DMS153 treated with DMSO at 0.1 percent for 48 hours (cell line): Measurements from ENCODE around the gene RASSF5.

Experiments
- DNase-seq: peaks from one replicate; lab custom pipeline; 2025; ENCODE audit not compliant: unreplicated experiment; lab: John Stamatoyannopoulos, UW

The RASSF5 gene

DNA sequence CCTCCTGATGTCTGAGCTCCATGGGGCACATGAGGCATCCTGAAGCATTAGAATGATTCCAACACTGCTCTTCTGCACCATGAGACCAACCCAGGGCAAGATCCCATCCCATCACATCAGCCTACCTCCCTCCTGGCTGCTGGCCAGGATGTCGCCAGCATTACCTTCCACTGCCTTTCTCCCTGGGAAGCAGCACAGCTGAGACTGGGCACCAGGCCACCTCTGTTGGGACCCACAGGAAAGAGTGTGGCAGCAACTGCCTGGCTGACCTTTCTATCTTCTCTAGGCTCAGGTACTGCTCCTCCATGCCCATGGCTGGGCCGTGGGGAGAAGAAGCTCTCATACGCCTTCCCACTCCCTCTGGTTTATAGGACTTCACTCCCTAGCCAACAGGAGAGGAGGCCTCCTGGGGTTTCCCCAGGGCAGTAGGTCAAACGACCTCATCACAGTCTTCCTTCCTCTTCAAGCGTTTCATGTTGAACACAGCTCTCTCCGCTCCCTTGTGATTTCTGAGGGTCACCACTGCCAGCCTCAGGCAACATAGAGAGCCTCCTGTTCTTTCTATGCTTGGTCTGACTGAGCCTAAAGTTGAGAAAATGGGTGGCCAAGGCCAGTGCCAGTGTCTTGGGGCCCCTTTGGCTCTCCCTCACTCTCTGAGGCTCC, 11.1 kb upstream of the RASSF5 start:
- DNase-seq = peak; percentile 24

DNA sequence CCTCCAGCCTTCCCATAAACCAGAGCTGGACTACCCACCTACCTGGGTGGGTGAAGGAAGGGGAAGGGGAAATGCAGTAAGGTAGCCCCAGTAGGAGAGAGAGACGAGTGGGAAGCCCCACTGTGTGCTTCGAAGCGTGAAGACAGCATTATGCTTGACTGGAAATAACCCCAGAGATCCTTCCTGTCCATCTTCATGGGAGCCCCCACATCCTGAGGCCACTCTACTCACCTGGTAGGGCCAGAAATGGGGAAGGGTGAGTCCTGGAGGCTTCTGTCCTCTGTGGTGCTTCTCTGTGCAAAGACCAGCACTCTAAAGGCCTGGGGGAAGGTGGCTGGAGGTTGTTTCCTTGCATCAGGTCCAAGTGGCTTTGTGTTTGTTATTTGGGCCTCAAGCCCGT, 10.0 kb upstream of the RASSF5 start:
- DNase-seq = no peak

DNA sequence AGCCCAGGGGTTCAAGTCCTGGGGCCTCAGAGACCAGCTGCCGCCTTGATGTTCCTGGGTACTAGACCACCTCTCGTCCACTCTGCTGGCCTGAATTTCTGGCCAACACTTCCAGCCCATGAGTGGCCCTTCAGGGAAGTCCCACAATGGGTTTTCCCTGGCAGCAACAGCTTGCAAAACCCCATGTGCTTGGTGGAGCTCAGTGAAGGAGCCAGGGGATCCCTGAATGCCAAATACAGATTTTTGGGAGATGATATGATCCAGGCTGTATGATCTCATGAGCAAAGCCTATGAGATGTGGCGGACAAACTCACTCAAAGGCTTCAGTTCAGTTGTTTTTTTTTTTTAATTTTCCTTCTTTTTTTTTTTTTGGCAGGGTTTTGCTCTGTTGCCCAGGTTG, 9.6 kb upstream of the RASSF5 start:
- no peak for DNase-seq

DNA sequence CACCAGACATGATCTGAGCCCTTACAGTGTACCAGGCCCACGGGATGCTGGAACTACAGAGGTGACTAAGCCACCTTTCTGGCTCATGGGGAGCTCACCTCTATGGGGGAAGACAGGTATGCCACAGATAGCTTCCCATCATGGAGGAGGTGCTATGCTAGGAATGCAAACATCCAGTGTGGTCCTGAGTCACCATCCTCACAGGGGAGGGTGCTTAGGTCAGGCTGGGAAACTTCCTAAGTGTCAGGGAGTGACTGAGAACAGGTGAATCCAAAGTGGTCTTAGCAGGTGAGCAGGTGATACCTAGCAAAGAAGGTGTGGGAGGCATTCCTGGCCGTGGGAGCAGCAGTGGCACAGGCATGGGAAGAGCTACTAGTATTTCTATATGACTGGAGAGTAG, 8.6 kb upstream of the RASSF5 start:
- no peak for DNase-seq

DNA sequence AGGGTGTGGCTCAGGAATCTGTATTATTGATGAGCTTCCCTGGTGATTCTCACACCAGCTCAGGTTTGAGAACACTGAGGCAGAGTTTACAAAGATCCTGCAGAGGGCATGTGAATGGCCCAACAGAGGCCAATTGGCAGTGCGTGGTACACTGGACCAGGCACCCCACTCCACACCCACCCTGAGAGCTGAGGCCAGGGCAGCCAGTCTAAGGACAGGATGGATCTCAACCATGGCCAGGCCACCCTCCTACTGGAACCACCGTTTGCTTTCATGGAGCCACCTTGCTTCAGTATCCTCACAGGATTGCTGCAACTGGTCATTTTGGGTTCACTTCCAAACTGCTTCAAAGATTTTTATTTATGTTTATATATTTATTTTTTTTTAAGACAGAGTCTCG, 7.3 kb upstream of the RASSF5 start:
- DNase-seq = no peak

DNA sequence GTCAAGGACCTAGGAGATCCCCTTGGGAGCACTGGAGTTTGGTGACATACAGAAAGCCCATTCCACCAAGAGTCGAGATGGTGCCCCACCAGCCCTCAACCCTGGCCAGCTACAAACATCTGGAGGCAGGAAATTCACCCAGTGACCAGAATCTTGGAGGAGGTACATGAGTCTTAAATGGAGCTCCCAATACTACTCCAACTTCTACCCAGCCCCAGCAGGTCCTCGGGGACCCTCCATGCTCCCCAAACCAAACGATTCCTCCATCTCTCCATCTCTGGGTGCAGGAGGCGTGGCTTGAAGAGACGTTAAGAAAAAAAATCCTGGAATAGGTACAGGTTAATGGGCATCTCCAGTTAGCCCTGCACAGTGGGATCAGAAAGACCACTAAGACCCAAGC, 5.5 kb upstream of the RASSF5 start:
- no peak for DNase-seq

DNA sequence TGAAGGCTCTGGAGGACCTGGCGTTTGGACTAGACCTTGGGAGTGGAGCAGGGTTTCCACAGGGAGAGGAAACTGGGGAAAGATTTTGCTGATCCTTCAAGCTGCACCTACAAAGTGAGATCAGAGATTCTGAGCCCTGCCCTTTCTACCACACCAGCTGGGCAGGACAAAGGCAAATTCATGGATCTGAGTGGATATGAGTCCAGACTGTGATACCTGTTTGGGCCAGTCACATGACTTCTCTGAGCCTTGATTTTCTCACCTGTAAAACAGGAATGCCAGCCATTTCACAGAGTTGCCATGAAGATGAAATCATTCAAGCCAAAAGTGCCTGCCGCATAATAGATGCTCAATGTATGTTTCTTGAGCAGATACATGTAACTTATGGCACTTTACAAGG, 4.9 kb upstream of the RASSF5 start:
- no peak for DNase-seq

DNA sequence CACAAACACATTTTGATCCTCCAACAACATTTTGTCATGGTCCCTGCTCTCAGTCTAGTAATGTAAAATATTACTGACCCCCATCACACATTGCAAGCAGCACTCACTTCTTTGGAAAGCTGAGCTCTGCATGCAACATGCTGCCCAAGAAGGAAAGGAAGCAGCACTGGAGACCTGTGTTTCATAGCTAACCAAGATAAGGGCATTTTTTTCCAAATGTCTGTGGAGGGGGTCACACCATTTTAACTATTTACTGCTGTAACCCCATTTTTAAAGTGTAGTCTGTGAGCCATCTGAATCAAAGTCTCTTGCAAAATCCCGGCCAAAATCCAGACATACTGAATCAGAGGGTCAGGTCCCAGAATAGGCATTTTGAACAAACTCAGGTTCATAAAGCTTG, 4.5 kb upstream of the RASSF5 start:
- DNase-seq = no peak

DNA sequence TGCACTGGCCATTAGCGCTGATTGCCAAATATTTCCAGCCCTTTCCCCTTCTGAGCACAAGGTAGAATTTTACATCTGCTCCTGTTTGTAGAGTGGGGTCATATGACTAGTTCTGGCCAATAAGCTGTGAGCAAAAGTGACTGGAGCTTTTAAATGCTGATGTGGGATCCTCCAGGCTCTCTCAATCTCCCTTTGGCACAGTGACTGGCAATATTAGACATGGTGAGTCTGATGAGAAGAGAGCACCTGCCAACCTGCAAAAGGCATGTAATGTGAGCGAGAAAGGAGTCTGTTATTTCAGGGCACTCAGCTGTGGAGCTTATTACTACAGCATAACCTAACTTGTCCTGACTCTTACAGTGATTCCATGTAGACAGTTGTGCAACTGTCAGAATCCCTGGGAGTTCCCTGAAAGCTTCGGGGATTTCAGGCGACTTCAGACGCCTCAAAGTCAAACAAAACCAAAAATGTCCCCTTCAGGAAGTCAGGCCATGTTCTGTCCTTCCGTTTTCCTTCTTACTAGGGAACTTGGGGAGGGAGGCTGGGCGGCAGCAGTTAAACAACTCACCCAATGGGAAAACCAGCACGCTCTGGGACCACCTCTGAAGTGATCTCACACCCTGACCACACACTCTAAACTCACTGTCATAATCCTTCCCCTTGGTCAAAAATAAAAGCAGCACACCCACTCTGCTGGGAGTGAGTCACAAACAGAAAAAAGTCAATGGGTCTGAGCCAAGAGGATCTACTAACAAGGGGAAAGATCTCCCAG, 3.6 kb upstream of the RASSF5 start:
- no peak for DNase-seq

DNA sequence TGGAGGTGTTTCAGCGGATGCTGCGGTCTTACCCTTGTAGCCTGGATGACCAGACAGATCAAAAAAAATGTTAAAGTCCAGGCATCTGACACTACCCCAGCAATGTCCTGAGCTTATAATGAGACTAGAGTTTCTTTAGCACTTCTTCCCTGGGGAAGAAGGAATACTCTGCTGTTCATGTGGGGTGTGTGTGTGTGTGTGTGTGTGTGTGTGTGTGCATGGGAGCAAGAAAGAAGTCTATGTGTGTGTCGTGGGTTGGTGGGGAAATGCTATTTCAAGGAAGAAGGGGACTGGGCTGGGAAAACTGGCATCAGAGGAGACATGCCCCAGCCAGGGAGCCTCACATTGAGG, 3.0 kb upstream of the RASSF5 start:
- DNase-seq = no peak

DNA sequence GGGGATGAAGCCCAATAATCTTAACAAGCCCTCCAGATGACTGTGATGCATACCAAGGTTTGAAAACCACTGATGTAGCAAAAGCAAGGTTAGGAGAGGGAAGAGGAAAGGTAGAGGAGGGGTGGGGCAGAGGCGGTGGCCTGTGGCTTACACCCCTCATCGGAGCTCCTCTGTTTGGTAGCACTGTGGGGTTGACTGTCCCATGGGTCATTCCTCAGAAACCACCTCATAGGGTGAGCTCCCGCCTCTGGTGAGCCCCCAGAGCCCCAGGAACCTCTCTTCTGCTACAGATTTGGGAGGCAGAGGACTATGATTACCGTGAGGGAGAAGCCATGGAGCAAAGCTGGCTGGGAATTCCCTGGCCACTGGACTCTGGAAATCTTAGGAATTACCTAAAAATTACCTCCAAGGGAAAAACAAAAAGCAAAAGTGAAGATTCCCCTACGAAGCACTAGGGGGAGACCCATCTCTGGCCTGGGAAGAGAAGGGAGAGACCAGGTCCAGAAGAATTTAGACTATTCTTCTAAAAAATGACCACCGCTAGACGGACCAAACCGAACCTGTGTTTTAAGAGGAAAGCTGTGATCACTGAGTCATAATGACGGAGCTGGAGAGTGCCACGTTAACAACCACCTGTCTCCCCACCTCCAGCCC, 1.5 kb upstream of the RASSF5 start:
- no peak for DNase-seq

DNA sequence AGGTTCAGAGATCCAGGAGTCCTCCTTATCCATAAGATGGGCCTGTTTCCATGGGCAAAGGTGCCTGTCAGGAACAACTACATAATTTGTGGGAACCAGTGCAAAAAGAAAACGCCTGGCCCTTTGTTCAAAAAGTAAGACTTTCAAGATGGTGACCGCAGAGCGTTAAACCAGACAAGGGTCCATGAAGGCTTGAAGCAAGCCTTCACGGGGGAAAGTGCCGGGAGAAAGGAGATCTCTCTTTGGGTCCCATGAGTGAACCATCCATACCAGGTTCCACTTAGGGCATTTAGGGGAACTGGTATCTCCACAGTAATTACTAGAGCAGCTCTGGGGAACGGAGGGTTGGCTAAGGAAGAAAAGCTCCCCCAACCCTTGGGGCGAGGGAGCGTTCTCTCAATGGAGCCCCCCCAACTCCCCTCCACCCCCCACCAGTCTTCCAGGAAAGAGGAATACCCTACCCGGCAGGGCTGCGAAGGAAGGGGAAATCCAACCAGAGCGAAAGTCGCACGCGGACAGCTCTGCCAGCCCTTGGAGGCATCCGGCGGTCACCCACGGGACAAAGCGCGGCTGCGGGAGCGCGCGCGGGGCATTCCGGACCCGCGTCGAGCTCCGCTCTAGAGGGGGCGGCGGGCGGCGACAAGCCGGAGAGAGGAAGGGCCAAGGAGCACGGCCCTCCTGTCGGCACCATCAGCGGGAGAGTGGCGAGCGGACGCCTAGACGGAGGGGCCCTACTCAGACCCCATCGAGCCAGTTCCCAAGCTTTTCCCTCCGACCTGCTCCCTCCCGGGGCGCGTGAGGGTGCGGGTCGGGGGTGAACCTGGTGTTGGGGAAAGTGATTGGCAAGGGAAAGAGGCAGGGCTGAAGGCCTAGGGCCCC, 687 bp upstream of the RASSF5 start:
- no peak for DNase-seq

DNA sequence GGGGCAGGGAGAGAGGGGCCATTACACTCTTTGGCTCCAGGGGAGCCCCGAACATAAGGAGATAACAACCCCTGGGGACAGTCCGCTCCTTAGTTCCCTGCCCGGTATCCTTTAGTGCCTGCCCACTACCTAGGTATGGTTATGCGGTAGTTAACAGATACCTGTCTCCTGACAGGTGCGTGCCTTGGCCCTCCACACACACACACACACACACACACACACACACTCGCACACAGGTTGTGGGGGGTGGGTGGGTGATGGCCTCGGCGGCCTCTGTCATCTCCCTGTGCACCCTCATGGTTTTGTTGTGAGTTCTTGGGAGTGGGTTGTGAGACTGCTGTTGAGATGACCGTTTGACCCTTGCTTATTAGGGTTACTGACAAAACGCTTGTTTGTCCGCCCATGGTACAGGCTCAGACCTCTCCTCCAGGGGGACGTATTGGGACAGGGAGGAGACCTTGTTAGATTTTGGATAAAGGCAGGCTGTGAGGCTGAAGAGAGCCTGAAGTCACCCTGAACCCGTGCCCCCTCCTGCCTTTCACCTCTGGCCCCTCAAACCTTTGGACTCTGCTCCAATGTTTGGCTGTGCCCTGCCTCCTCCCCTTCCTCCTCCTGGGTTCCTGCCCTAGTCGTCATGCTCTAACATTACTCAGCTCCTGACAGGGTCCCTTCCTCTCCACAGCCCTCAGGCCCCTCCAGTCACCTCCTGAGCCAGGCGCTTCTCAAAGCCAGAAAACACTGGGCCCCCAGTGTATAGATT, 979 bp downstream of the RASSF5 start:
- no peak for DNase-seq

DNA sequence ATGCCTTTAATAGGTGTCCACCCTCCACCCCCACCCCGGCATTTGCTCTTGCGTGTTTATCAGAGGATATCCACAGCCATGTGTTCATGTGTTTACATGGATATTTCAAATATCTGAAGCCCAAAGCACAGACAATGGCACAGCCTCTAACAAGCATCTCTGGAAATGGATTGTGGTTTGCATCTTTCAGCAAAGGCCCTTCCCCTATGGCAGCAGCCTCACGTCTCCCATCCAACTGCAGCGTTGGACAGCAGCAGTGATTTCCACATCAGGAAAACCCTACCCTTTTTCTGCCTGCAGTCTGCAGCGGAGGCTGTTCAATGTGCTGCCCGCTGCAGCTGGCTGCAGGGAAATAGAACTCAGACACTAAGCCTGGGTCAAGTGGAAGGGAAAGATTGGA, 1.6 kb downstream of the RASSF5 start:
- no peak for DNase-seq

DNA sequence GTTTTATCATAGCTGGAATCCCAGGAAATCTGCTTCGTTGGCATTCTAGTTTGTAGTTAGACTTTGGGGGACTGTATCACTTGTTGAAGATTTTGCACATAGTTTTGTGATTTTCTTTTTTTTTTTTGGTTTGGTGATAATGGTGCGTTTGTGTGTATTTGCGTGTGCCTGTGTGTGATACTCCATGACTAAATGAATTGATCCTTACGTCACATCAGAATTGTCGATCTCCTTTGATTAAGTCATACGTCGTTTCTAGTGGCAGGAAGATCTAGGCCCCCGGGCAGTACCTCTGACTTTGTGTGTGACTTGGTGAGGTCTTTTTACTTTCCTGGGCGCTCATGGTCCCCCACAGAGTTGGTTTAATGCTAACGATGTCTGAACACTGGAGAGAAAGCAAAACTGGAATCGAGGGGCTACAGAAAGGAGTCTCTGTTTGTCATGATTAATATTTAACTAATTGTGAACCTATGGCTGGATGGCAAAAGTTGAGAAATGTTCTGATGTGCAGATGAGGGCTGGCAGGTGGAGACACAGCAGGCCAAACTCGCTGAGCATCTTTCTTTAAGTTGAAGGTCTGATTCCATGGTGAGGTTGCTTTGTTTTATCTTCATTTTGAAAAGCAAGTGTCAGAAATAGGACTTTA, 2.4 kb downstream of the RASSF5 start:
- DNase-seq = no peak

DNA sequence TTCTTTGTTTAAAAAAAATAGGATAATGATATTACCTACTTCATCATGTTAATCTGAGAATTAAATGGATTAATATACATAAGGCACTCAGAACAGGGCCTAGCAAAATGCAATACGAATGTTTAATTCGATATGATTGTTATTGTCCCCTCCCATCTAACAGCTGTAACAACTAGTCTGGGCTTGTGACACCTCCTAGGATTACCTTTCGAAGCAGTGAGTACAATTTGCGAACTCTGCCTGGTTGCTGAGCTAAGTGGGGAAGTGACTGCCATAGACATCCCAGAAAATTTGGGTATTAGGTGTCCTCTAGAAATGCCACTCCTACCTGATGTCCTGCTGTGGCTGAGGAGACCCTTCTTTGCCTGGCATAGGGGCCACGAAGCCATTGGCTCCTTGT, 3.0 kb downstream of the RASSF5 start:
- no peak for DNase-seq

DNA sequence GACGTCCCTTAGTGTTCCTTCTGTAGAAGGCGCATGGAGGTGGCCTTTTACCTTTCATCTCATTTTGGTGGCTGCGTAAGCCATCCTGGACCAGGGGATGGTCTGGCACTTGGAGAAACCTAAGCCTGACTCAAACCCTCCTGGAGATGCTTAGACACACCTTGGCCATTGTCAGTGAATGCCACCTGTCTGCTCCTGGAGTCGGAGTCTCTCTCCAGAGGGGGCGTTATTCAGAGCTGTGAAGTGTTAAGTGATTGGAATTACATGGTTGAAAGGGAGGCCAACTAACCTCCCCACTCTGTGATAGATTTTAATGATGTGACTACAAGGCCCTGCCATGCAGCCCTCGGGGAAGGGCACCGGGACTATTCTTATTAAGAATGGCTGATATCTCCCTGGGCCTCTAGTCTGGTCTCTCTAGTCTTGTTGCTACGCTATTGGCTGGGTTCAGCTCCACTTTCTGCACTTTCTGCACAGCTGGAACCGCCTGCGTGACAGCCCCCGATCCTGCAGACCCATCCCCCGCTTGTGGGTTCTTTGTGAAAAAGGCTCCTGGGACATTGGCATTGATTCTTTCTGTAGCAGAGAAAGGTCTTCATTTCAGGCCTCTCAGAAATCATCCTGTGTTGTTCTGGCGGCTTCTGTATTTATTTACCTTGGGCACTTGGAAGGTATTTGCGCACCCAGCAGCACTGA, 4.2 kb downstream of the RASSF5 start:
- DNase-seq = no peak

DNA sequence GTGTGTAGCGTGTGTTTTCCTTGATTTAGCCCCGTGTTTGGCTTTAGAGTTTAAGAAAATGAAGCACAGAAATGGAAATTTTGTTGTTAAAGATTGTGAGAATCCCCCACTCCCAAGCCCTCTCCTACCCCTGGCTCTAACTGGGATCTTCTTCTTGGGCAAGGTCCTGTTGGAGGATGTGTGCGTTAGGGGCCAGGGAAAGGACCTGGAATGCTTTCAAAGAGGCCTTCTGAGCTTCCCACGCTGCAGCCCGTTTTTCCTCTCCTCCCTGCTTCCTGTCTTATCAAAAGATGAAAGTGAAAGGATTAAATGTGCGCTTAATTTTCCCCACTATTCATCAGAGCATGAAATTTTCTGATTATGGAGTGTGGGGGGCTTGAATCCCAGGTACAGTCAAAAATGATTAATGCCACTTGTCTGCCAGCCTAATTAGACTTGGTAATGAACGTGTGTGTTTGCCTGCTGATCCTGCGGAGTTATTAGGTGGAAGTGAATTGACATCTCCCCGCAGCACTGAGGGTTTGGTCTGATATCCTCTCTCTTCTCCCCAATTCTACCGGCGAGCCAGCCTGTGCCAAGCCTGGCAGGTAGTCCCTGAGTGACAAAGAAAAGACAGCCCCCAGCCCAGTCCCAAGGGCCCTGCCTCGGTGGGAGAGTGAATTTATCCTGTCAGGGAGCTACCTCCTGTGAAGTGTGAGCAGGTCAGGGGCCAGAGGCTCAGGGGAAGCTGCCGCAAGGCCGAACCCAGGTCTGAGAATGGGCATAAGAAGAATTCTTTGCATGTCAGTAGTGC, 4.9 kb downstream of the RASSF5 start:
- DNase-seq = peak; percentile 31

DNA sequence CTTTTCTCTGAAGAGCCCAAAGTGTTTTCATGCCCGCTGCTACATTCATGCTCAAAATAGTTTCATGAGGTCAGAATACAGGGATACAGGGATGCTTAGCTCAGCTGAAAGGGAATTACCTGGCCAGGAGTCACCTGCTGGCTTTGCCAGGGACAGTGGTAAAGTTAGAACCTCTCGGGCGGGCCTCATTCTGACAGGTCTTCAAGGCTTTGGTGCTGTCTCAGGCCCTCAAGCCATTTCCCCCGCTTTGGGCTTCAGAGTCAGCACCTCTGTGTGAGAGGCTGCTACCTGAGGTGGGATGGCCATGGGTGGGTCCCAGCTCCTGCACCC, 5.5 kb downstream of the RASSF5 start:
- DNase-seq = no peak
